Stimulated activated CD4-positive, alpha-beta T cell treated with anti-CD3 and anti-CD28 coated beads, Interleukin-1b, Interleukin-23, amount 100 ng/mL, for 48 hours (primary cell): ENCODE results near the gene PKHD1.
"Not testable (repeated sequence)": the region's sequence is repeated elsewhere in the genome, so short reads cannot be mapped to it uniquely, and the experiment has no call there.

ENCODE experiments used
- DNase-seq: peaks from one replicate; pipeline ENCODE4 v3.0.0-alpha.2; 2020

Gene PKHD1

GRCh38 chr6:51922479-51922878, 164.9 kb downstream of the PKHD1 start:
- DNase-seq, result not testable (repeated sequence)

- not testable (repeated sequence) for DNase-seq
Measured at GRCh38 chr6:51918347-51918746, 169.1 kb downstream of the PKHD1 start.

GRCh38 chr6:51915098-51915497, 172.3 kb downstream of the PKHD1 start:
- DNase-seq, result no peak

- no peak for DNase-seq
Measured at GRCh38 chr6:51913265-51913664, 174.1 kb downstream of the PKHD1 start.

- no peak for DNase-seq
Measured at GRCh38 chr6:51910851-51911250, 176.6 kb downstream of the PKHD1 start.

- DNase-seq, result no peak
Measured at GRCh38 chr6:51908243-51908642, 179.2 kb downstream of the PKHD1 start.

- no peak for DNase-seq
Measured at GRCh38 chr6:51901766-51902764, 185.3 kb downstream of the PKHD1 start.

- no peak for DNase-seq
Measured at GRCh38 chr6:51893366-51893765, 194.0 kb downstream of the PKHD1 start.

- no peak for DNase-seq
Measured at GRCh38 chr6:51892750-51893149, 194.7 kb downstream of the PKHD1 start.

GRCh38 chr6:51892339-51892738, 195.1 kb downstream of the PKHD1 start:
- DNase-seq, result no peak

GRCh38 chr6:51891784-51892183, 195.6 kb downstream of the PKHD1 start:
- no peak for DNase-seq

- DNase-seq, result no peak
Measured at GRCh38 chr6:51887859-51888258, 199.6 kb downstream of the PKHD1 start.

GRCh38 chr6:51885957-51886356, 201.5 kb downstream of the PKHD1 start:
- DNase-seq, result no peak

GRCh38 chr6:51868591-51869355, 218.6 kb downstream of the PKHD1 start:
- DNase-seq, result no peak

- no peak for DNase-seq
Measured at GRCh38 chr6:51866867-51867266, 220.5 kb downstream of the PKHD1 start.

DNA sequence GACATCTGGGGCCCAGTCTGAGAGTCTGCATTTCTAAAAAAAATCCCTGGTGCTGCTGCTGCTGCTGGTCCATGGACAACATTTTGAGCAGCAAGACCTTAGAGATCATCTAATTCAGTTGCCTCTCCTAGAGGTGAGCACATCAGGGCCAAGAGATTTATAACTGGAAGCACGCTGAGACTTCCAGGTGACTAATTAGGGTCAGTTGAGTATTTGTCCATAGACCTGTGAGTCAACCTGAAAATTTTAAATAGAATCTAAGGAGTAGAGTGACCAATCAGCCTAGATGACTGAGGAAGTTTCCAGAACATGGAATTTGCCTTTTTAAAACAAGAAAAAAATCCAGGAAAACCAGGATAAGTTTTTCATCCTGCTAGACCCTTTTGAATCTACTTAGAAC, 221.4 kb downstream of the PKHD1 start:
- DNase-seq, result no peak

DNA sequence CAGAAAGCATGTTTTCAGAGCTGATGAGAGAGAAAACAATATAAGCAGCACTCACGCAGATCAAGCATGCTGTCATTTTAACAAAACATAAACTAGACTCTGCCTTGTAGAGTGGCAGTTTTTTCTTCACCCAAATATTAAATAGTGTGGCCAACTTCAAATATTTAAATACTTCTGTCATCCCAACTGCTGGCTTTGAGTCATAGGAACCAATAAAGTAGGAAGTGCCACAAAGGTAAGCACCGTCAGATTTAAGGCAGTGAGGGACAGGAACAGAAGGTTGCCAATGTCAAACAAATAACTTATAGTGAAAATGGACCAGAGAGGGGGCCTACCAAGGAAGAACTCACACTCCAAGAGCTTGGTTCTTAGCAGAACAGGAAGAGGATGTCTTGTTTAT, 222.2 kb downstream of the PKHD1 start:
- no peak for DNase-seq

GRCh38 chr6:51857134-51857533, 230.3 kb downstream of the PKHD1 start:
- no peak for DNase-seq

GRCh38 chr6:51856508-51856907, 230.9 kb downstream of the PKHD1 start:
- DNase-seq, result no peak

DNA sequence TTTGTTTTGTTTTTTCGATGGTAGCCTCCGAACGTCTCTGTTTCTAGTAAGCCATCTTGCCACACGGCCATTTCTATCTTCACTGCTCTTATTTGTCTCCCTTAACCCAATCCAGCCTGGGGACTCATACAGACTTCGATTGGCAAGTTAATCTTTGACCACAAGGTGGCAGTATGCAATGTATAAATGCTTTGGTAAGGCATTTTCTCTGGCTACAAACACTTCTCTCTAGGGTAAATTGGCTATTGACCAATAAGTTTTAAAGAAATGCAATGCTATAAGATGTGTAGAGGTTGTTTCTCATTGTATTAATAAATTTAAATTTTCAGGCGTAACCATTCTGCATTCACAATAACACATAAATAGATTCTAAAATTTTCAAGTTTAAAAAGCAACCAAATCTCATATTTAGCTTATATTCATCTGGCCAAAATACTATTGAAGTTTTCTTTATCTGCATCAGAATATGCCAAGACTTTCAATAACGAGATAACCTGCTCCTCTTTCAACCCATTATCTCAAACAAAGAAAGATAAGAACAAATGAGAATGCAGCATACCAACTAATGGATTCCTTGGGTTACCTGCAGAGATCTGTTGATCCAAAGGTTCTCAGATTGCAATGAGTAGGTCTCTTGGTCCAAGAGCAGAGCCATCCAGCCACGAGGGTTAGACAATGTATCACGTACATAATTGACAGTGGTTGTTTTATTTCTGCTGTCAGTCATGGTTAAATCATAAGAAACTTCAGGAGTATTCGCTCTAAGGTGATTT, 231.9 kb downstream of the PKHD1 start:
- no peak for DNase-seq

DNA sequence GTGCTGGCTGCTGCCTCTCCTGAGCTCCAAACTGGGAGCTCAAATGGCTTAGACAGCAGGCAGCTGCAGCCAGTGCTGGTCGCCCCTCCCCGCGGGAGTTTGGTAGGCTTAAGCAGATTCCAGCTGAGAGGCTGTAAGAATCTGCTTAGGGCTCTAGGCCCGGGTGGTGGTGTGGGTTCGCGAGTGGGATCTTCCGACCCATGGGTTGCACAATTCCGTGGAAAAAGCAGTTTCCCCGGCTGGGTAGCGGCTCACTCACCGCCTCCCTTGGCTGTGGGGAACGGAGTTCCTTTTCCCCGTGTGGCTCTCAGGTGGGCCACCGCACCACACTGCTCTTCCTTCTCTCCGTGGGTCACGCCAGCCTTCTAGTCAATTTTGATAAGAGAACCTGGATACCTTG, 232.5 kb downstream of the PKHD1 start:
- no peak for DNase-seq

DNA sequence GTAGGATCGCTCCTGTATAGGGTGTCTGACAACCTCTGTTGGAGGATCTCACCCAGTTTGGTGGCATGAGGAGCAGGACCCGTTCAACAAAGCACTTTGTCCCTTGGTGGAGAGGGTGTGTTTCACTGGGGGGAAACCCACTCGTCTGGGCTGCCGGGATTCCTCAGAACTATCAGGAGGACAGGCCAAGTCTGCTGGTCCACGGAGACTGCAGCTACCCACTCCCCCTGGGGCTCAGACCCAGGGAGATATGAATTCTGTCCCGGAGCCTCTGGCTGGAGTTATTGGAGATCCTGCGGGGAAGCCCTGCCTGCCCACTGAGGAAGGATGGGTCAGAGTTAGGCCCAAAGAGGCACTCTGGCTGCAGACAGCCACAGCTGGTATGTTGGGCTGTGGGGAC, 233.1 kb downstream of the PKHD1 start:
- no peak for DNase-seq

DNA sequence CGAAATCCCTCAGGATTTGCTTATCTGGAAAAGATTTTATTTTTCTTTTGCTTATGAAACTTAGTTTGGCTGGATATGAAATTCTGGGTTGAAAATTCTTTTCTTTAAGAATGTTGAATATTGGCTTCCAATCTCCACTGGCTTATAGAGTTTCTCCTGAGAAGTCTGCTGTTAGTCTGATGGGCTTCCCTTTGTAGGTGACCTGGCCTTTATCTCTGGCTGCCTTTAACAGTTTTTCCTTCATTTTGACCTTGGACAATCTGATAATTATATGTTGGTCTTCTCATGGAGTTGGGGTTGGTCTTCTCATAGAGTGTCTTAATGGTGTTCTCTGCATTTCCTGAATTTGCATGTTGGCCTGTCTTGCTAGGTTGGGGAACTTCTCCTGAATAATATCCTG, 234.3 kb downstream of the PKHD1 start:
- not testable (repeated sequence) for DNase-seq
